ENCODE results near the gene PHTF2. TPM values are rescaled to one million over a fixed set of nuclear protein-coding genes. Genes with fewer than 3 reads are reported as not detected.

PHTF2 gene
- total RNA-seq, 4 donors from 2014 or later = 14.2 to 26.2 (median 17.2) TPM

DNA sequence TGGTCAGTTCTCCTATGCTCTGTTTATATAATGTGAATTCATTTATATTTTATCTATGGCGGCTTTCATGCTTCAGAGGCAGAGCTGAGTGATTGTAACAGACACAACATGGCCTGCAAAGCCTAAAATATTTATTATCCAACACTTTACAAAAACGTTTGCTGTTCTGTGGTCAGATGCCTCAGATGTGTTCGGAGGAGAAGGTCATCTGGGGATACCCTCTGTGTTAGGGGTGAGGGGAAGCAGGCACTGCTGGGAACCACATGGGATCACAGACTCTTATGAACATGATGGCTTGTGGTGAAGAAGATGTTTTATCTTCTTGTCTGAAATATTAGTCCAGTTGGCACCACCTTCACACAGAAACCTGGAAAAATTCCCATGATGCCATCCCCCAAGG, 203.4 kb downstream of the PHTF2 start:
- Histone ChIP-seq H3K27ac (replicated peaks in 1 of 4) (no peak overlapping the region), H3K27me3 (no peaks in the 10 kb centered on the region), H3K4me3 (no peak overlapping the region), H3K4me1 (no peaks in the 10 kb centered on the region), H3K36me3 (no peaks in the 10 kb centered on the region), H3K9me3 (no peaks in the 10 kb centered on the region)
- intact Hi-C loops (cut with DNase I) = no loop called here
- TF ChIP-seq POLR2A (IDR thresholded peaks at IDR 0.05; ENCODE audit: low read depth) (no peak), EP300 (IDR thresholded peaks at IDR 0.05) (no peak), POLR2AphosphoS5 (IDR thresholded peaks at IDR 0.05) (no peak)
- TF ChIP-seq, protein P1, sequence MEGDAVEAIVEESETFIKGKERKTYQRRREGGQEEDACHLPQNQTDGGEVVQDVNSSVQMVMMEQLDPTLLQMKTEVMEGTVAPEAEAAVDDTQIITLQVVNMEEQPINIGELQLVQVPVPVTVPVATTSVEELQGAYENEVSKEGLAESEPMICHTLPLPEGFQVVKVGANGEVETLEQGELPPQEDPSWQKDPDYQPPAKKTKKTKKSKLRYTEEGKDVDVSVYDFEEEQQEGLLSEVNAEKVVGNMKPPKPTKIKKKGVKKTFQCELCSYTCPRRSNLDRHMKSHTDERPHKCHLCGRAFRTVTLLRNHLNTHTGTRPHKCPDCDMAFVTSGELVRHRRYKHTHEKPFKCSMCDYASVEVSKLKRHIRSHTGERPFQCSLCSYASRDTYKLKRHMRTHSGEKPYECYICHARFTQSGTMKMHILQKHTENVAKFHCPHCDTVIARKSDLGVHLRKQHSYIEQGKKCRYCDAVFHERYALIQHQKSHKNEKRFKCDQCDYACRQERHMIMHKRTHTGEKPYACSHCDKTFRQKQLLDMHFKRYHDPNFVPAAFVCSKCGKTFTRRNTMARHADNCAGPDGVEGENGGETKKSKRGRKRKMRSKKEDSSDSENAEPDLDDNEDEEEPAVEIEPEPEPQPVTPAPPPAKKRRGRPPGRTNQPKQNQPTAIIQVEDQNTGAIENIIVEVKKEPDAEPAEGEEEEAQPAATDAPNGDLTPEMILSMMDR (IDR thresholded peaks at IDR 0.05) = no peak
- DNase-seq (ENCODE audit: extremely low spot score) = no peak
- WGBS = 65% methylated on average over 3 of the region's 3 CpGs

DNA sequence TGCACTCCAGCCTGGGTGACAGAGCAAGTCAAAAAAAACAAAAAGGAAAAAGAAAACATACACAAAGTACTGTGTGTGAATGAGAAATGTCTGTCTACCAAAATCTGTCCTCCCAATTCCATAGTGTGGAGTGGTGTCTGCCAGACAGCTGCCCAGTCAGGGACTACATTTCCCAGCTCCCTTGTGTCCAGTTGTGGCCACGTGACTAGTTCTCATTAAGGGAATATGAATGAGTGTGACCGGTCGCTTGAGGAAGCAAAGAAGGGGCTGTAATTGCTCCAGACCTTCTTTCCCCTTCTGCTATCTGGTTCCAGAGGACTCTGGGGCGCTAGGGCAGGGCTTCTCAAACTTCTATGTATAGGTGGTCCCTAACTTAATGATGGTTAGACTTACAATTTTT, 204.1 kb downstream of the PHTF2 start:
- Histone ChIP-seq H3K4me3 (no peak overlapping the region), H3K36me3 (no peaks in the 10 kb centered on the region), H3K4me1 (no peaks in the 10 kb centered on the region), H3K27me3 (no peaks in the 10 kb centered on the region), H3K9me3 (no peaks in the 10 kb centered on the region), H3K27ac (replicated peaks in 1 of 4) (no peak overlapping the region)
- 93% methylated on average over 4 of the region's 4 CpGs for WGBS
- intact Hi-C loops (cut with DNase I) = no loop called here
- TF ChIP-seq, protein P1 (IDR thresholded peaks at IDR 0.05) = no peak
- no peak for TF ChIP-seq POLR2AphosphoS5 (IDR thresholded peaks at IDR 0.05)
- TF ChIP-seq POLR2A (IDR thresholded peaks at IDR 0.05; ENCODE audit: low read depth) = no peak
- TF ChIP-seq EP300 (IDR thresholded peaks at IDR 0.05) = no peak
- DNase-seq (ENCODE audit: extremely low spot score) = no peak

DNA sequence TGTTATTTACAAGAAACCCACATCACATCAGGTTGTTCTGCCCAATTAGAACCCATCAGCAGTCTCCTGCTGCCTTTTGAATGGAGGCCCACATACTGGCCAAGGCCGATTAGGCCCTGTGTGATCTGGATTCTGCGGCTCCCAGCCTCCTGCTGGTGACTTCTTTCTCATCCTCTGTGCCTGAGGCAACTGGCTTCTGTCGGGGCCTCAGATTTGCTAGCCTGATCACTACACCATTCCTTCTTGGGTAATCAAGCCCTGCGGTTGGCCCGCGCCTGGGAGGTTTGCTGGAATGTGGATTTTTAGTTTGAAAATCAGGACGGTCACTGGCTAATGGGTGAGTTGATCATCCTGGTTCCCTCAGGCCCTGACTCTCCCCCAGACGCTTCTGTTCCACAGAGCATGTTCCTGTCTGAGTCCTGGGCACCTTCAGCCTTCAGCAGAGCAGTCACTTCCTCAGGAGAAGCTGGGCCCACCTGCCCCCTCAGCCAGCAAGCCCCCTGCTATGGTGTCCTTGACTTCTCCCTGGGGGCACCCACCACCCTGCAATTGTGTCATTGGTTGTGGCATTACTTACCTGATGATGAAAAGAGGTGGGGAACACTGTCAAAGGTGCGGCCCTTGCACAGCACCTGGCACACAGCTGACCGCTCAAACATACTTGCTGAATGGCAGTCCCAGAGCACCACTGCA, 207.6 kb downstream of the PHTF2 start:
- no peaks in the 10 kb centered on the region for H3K4me1 ChIP-seq
- no peaks in the 10 kb centered on the region for H3K27me3 ChIP-seq
- no peak for DNase-seq (ENCODE audit: extremely low spot score)
- intact Hi-C loops (cut with DNase I) = no loop called here
- H3K4me3 ChIP-seq = no peak overlapping the region
- H3K27ac ChIP-seq (replicated peaks in 1 of 4) = no peak overlapping the region
- H3K36me3 ChIP-seq = no peaks in the 10 kb centered on the region
- 88% methylated on average over 7 of the region's 10 CpGs for WGBS
- H3K9me3 ChIP-seq = no peaks in the 10 kb centered on the region
- TF ChIP-seq, protein P1 (IDR thresholded peaks at IDR 0.05) = no peak
- TF ChIP-seq POLR2A (IDR thresholded peaks at IDR 0.05; ENCODE audit: low read depth) = no peak
- no peak for TF ChIP-seq EP300 (IDR thresholded peaks at IDR 0.05)
- TF ChIP-seq POLR2AphosphoS5 (IDR thresholded peaks at IDR 0.05) = no peak

Small RNA genes within 50 kb of the gene (small RNA-seq; reads per million reads assigned to genes)
- gene RF00019 = 0 reads per million in 3 donors

Other genes with a start within 250 kb of the PHTF2 start
- 10 to 100 TPM; 17.0 to 36.5 (median 25.9) TPM for gene RSBN1L, start 102.3 kb upstream of the PHTF2 start, total RNA-seq
- 10 to 100 TPM in 3 of 4 donors, 1 to 10 TPM in 1; 9.6 to 15.9 (median 12.7) TPM for gene TMEM60, start 339 bp upstream of the PHTF2 start, total RNA-seq